Loucy (cell line): Measurements from ENCODE around the gene SSUH2.

ENCODE experiments used
- H2AFZ ChIP-seq: fragments of 200-600 bp; sonication (generic); 2 replicates; pipeline ENCODE4 v1.6.0; 2016; ENCODE audit warnings: antibody characterized with exemption, mild to moderate bottlenecking, low read length, moderate library complexity
- H3F3A ChIP-seq: fragments of 200-600 bp; 2 replicates; pipeline ENCODE4 v1.6.0; 2016; ENCODE audit warnings: antibody characterized with exemption, low read depth, mild to moderate bottlenecking
- H3K27me3 ChIP-seq: fragments of 200-600 bp; sonication (generic); 2 replicates; pipeline ENCODE4 v1.6.1; 2014; ENCODE audit warnings: low read length, mild to moderate bottlenecking; ENCODE audit not compliant: insufficient read depth, poor library complexity, severe bottlenecking
- H3K36me3 ChIP-seq: fragments of 200-600 bp; sonication (generic); 2 replicates; pipeline ENCODE4 v1.6.1; 2016; ENCODE audit warnings: low read length; ENCODE audit not compliant: insufficient read depth
- H3K4me1 ChIP-seq: fragments of 200-600 bp; sonication (generic); 2 replicates; pipeline ENCODE4 v1.5.1; 2014; ENCODE audit warnings: low read length, mild to moderate bottlenecking; ENCODE audit not compliant: insufficient read depth, poor library complexity, severe bottlenecking
- H3K4me2 ChIP-seq: fragments of 200-600 bp; sonication (generic); 2 replicates; pipeline ENCODE4 v1.6.0; 2014; ENCODE audit warnings: antibody characterized with exemption, low read length, low read depth, mild to moderate bottlenecking; ENCODE audit not compliant: poor library complexity, severe bottlenecking
- H3K4me3 ChIP-seq: fragments of 200-600 bp; sonication (generic); 2 replicates; pipeline ENCODE4 v1.5.1; 2014; ENCODE audit warnings: low read length, mild to moderate bottlenecking, mixed read lengths; ENCODE audit not compliant: poor library complexity, severe bottlenecking
- H3K79me2 ChIP-seq: fragments of 200-600 bp; sonication (generic); 2 replicates; pipeline ENCODE4 v1.6.1; 2014; ENCODE audit warnings: low read length; ENCODE audit not compliant: insufficient read depth
- H3K9ac ChIP-seq: fragments of 200-600 bp; sonication (generic); 2 replicates; pipeline ENCODE4 v1.6.0; 2014; ENCODE audit warnings: mild to moderate bottlenecking, low read depth, low read length, moderate library complexity; ENCODE audit not compliant: poor library complexity, severe bottlenecking
- H3K9me2 ChIP-seq: fragments of 200-600 bp; sonication (generic); replicated peaks from 2 replicates; pipeline ENCODE4 v1.6.1; 2016; ENCODE audit warnings: low read depth, low read length, mixed read lengths
- H3K9me3 ChIP-seq: fragments of 200-600 bp; sonication (generic); 2 replicates; pipeline ENCODE4 v1.6.1; 2014; ENCODE audit warnings: mild to moderate bottlenecking, antibody characterized with exemption, low read length, low read depth; ENCODE audit not compliant: insufficient read depth
- H4K20me1 ChIP-seq: fragments of 200-600 bp; sonication (generic); 2 replicates; pipeline ENCODE4 v1.6.0; 2014; ENCODE audit warnings: antibody characterized with exemption, low read length, mild to moderate bottlenecking; ENCODE audit not compliant: insufficient read depth, poor library complexity, severe bottlenecking
- EZH2phosphoT487 ChIP-seq: fragments of 200-600 bp; IDR thresholded peaks from 2 replicates; pipeline ENCODE4 v1.6.1; 2018; ENCODE audit warnings: antibody characterized with exemption, mild to moderate bottlenecking, moderate library complexity, borderline replicate concordance
- TF ChIP-seq, protein P1 (sequence below): fragments of 200-600 bp; sonication (generic); conservative IDR thresholded peaks from 2 replicates; pipeline ENCODE4 v1.5.1; 2014; ENCODE audit warnings: mild to moderate bottlenecking, antibody characterized with exemption, low read length

Gene SSUH2

GRCh38 chr3:8639659-8640000, 5.0 kb downstream of the SSUH2 start:
- Histone ChIP-seq H3K27me3 (no peaks in the 10 kb centered on the region), H3K4me1 (no peaks in the 10 kb centered on the region), H3K36me3 (no peaks in the 10 kb centered on the region), H4K20me1 (no peaks in the 10 kb centered on the region), H3K9me3 (no peaks in the 10 kb centered on the region), H3K4me2 (no peak overlapping the region), H2AFZ (no peak overlapping the region), H3F3A (no peaks in the 10 kb centered on the region), H3K4me3 (no peak overlapping the region), H3K9ac (no peak overlapping the region), H3K79me2 (no peaks in the 10 kb centered on the region), H3K9me2 (no peaks in the 10 kb centered on the region)
- no peak for TF ChIP-seq EZH2phosphoT487
- TF ChIP-seq, protein P1, sequence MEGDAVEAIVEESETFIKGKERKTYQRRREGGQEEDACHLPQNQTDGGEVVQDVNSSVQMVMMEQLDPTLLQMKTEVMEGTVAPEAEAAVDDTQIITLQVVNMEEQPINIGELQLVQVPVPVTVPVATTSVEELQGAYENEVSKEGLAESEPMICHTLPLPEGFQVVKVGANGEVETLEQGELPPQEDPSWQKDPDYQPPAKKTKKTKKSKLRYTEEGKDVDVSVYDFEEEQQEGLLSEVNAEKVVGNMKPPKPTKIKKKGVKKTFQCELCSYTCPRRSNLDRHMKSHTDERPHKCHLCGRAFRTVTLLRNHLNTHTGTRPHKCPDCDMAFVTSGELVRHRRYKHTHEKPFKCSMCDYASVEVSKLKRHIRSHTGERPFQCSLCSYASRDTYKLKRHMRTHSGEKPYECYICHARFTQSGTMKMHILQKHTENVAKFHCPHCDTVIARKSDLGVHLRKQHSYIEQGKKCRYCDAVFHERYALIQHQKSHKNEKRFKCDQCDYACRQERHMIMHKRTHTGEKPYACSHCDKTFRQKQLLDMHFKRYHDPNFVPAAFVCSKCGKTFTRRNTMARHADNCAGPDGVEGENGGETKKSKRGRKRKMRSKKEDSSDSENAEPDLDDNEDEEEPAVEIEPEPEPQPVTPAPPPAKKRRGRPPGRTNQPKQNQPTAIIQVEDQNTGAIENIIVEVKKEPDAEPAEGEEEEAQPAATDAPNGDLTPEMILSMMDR: no peak

GRCh38 chr3:8638994-8639658, 5.5 kb downstream of the SSUH2 start:
- TF ChIP-seq, protein P1: no peak
- TF ChIP-seq EZH2phosphoT487: no peak
- no peaks in the 10 kb centered on the region for H3K27me3 ChIP-seq
- H3K36me3 ChIP-seq: no peaks in the 10 kb centered on the region
- H3K4me2 ChIP-seq: no peak overlapping the region
- H2AFZ ChIP-seq: no peak overlapping the region
- H3K9me2 ChIP-seq: no peaks in the 10 kb centered on the region
- no peak overlapping the region for H3K9ac ChIP-seq
- H3K4me1 ChIP-seq: no peaks in the 10 kb centered on the region
- no peaks in the 10 kb centered on the region for H3F3A ChIP-seq
- no peaks in the 10 kb centered on the region for H3K9me3 ChIP-seq
- H3K4me3 ChIP-seq: no peak overlapping the region
- H3K79me2 ChIP-seq: no peaks in the 10 kb centered on the region
- no peaks in the 10 kb centered on the region for H4K20me1 ChIP-seq

DNA sequence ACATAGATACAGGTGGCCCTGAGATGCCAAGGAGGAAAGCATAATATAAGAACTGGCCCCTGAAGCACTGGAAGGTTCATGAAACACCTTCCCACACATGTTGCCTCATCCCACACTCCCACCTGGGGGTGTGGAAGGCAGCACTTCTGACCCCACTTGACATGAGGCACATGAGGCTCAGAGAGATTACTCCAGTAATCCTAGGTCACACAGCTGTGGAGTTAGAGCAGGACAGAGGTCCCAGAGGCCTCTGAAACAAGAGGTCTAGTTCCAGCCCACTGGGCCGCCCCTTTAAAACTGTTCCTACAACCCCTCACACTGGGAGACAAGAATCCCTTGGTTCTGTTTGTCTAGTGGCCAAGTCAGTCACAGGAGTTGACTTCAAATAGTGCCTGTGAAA, 7.2 kb downstream of the SSUH2 start:
- Histone ChIP-seq H3K4me1 (no peaks in the 10 kb centered on the region), H4K20me1 (no peaks in the 10 kb centered on the region), H3K4me2 (no peak overlapping the region), H2AFZ (no peak overlapping the region), H3K27me3 (no peaks in the 10 kb centered on the region), H3K4me3 (no peak overlapping the region), H3K9me2 (no peaks in the 10 kb centered on the region), H3K9me3 (no peaks in the 10 kb centered on the region), H3K9ac (no peak overlapping the region), H3K36me3 (no peaks in the 10 kb centered on the region), H3K79me2 (no peaks in the 10 kb centered on the region), H3F3A (no peaks in the 10 kb centered on the region)
- TF ChIP-seq, protein P1: no peak
- no peak for TF ChIP-seq EZH2phosphoT487
